UCSD-AML1 (cell line): ENCODE measurements around the gene KPNA5.
A peak's percentile ranks its signal among the peaks of the same experiment; 100 is the strongest.
"Not testable (repeated sequence)": the region's sequence is repeated elsewhere in the genome, so short reads cannot be mapped to it uniquely, and the experiment has no call there.

Experiments used
- DNase-seq: peaks from one replicate; lab custom pipeline; 2025; ENCODE audit not compliant: unreplicated experiment; lab: John Stamatoyannopoulos, UW

The KPNA5 gene

GRCh38 chr6:116680880-116681672, at the start of gene KPNA5:
Gene KPNA5, plus strand, starts transcription at chr6:116681211. Its CDS starts 124 bp downstream, at chr6:116681335.
- peak; percentile 96 for DNase-seq

- peak; percentile 9 for DNase-seq
Observed at GRCh38 chr6:116631379-116631990, 49.5 kb upstream of the KPNA5 start.

GRCh38 chr6:116633685-116634084, 47.3 kb upstream of the KPNA5 start:
- no peak for DNase-seq

GRCh38 chr6:116648156-116648555, 32.9 kb upstream of the KPNA5 start:
- no peak for DNase-seq

- DNase-seq: no peak
Observed at GRCh38 chr6:116649129-116649528, 31.9 kb upstream of the KPNA5 start.

- no peak for DNase-seq
Observed at GRCh38 chr6:116651916-116652315, 29.1 kb upstream of the KPNA5 start.

GRCh38 chr6:116661594-116661993, 19.4 kb upstream of the KPNA5 start:
- DNase-seq: no peak

- no peak for DNase-seq
Observed at GRCh38 chr6:116662202-116662601, 18.8 kb upstream of the KPNA5 start.

- DNase-seq: no peak
Observed at GRCh38 chr6:116663308-116663707, 17.7 kb upstream of the KPNA5 start.

GRCh38 chr6:116664169-116664568, 16.8 kb upstream of the KPNA5 start:
- not testable (repeated sequence) for DNase-seq

- DNase-seq: no peak
Observed at GRCh38 chr6:116665464-116665863, 15.5 kb upstream of the KPNA5 start.

- no peak for DNase-seq
Observed at GRCh38 chr6:116666869-116667268, 14.1 kb upstream of the KPNA5 start.

- DNase-seq: peak; percentile 9
Observed at GRCh38 chr6:116667623-116668022, 13.4 kb upstream of the KPNA5 start.

GRCh38 chr6:116672306-116672705, 8.7 kb upstream of the KPNA5 start:
- DNase-seq: no peak

GRCh38 chr6:116676021-116676420, 5.0 kb upstream of the KPNA5 start:
- DNase-seq: no peak

GRCh38 chr6:116682334-116682712, 1.3 kb downstream of the KPNA5 start:
- DNase-seq: no peak

GRCh38 chr6:116685437-116685993, 4.5 kb downstream of the KPNA5 start:
- DNase-seq: no peak

- DNase-seq: not testable (repeated sequence)
Observed at GRCh38 chr6:116686475-116687101, 5.6 kb downstream of the KPNA5 start.

- DNase-seq: no peak
Observed at GRCh38 chr6:116691154-116691553, 10.1 kb downstream of the KPNA5 start.

GRCh38 chr6:116692873-116693272, 11.9 kb downstream of the KPNA5 start:
- DNase-seq: not testable (repeated sequence)

- not testable (repeated sequence) for DNase-seq
Observed at GRCh38 chr6:116693275-116693674, 12.3 kb downstream of the KPNA5 start.

GRCh38 chr6:116695401-116695800, 14.4 kb downstream of the KPNA5 start:
- DNase-seq: no peak
